GM12874 (cell line): ENCODE measurements around the gene NCOA1.

ENCODE experiments used
- CTCF ChIP-seq: IDR thresholded peaks from 2 replicates; pipeline ENCODE4 v1.5.1; 2011; ENCODE audit warnings: low read depth, mild to moderate bottlenecking, control low read depth, low read length, moderate library complexity; ENCODE audit not compliant: insufficient read depth

NCOA1 gene

GRCh38 chr2:24771764-24772586, 280.9 kb downstream of the NCOA1 start:
- no peak for TF ChIP-seq CTCF

- TF ChIP-seq CTCF: no peak
Measured at GRCh38 chr2:24774373-24774772, 283.3 kb downstream of the NCOA1 start.

GRCh38 chr2:24779116-24779515, 288.1 kb downstream of the NCOA1 start:
- TF ChIP-seq CTCF: no peak

GRCh38 chr2:24783641-24784040, 292.6 kb downstream of the NCOA1 start:
- TF ChIP-seq CTCF: no peak

- TF ChIP-seq CTCF: no peak
Measured at GRCh38 chr2:24785671-24786321, 294.7 kb downstream of the NCOA1 start.

- no peak for TF ChIP-seq CTCF
Measured at GRCh38 chr2:24787532-24787931, 296.5 kb downstream of the NCOA1 start.

- TF ChIP-seq CTCF: no peak
Measured at GRCh38 chr2:24788816-24789215, 297.8 kb downstream of the NCOA1 start.
